ENCODE data around the gene NHLRC3.

- TF ChIP-seq POLR2A (IDR thresholded peaks at IDR 0.05; ENCODE audit: low read depth, low read length) (no peak), CTCF (IDR thresholded peaks at IDR 0.05; ENCODE audit: extremely low read depth in 1 of 2, insufficient read depth in 1 of 2, low read depth in 1 of 2, low read length in 2 of 2) (no peak), EZH2 (IDR thresholded peaks at IDR 0.05; ENCODE audit: borderline replicate concordance, low read depth, low read length, severe bottlenecking) (no peak), MYC (IDR thresholded peaks at IDR 0.05; ENCODE audit: low read depth, low read length) (no peak), MAX (IDR thresholded peaks at IDR 0.05; ENCODE audit: insufficient read depth, insufficient read length) (no peak), POLR2AphosphoS5 (IDR thresholded peaks at IDR 0.05; ENCODE audit: insufficient read depth, low read depth, low read length) (no peak), JUN (IDR thresholded peaks at IDR 0.05; ENCODE audit: borderline replicate concordance, insufficient read depth, insufficient read length, low read depth) (no peak), FOS (IDR thresholded peaks at IDR 0.05; ENCODE audit: borderline replicate concordance, insufficient read depth, low read length) (no peak)
Measured at GRCh38 chr13:39012608-39013007, 25.6 kb upstream of the NHLRC3 start.
